Measurements from ENCODE around the gene SLC35E3.
A peak's percentile ranks its signal among the peaks of the same experiment; 100 is the strongest.

SLC35E3 gene

DNA sequence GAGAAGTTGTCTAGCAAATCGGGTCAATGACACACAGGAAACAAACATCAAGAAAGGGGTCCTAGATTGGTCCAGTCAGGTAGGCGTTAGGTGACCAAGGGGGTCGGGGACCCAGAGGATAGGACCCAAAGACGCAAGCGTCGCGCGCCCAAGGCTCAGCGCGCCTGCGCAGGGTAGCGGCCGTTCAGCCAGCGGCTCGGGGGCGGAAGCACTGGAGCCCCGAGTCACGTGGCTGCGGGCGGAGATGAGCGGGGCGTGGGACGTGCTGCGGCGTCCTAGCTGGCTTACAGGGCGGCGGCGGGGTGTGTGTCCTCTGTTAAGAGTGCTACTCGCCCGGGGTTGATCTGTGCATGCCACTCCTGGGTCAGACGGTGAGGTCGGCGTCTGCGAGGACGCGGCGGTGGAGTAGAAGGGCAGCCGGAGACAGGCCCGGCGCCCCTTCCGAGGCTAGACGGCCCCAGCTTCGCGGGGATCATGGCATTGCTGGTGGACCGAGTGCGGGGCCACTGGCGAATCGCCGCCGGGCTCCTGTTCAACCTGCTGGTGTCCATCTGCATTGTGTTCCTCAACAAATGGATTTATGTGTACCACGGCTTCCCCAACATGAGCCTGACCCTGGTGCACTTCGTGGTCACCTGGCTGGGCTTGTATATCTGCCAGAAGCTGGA lies at the start of gene SLC35E3:
Gene SLC35E3, plus strand, starts transcription at position 273 of the 668 bp plus-strand sequence. Its CDS starts 202 bp downstream, at position 475.
- TF ChIP-seq, protein P1, sequence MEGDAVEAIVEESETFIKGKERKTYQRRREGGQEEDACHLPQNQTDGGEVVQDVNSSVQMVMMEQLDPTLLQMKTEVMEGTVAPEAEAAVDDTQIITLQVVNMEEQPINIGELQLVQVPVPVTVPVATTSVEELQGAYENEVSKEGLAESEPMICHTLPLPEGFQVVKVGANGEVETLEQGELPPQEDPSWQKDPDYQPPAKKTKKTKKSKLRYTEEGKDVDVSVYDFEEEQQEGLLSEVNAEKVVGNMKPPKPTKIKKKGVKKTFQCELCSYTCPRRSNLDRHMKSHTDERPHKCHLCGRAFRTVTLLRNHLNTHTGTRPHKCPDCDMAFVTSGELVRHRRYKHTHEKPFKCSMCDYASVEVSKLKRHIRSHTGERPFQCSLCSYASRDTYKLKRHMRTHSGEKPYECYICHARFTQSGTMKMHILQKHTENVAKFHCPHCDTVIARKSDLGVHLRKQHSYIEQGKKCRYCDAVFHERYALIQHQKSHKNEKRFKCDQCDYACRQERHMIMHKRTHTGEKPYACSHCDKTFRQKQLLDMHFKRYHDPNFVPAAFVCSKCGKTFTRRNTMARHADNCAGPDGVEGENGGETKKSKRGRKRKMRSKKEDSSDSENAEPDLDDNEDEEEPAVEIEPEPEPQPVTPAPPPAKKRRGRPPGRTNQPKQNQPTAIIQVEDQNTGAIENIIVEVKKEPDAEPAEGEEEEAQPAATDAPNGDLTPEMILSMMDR (IDR thresholded peaks at IDR 0.05; ENCODE audit: low read depth, low read length) = no peak
- DNase-seq (ENCODE audit: extremely low read depth, low read depth) = peak; percentile 51

DNA sequence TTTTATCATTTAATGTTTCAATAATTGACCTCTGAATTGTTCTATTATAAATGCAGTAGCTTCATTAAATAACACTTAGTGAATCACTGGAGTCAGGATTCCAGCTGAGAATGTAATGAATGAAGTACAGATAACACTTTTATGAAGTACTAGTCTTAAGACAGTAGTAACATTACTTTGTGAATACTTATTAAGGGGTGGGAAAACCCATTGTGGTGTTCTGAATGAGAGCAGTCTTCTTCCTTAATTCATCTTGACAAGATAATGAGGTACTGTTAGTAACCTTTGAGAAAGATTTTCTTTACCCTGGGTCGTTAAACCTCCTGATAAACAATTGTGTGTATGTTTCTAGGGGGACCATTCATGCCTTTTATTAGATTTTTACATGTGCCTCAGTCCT lies 46.5 kb upstream of the SLC35E3 start:
- DNase-seq (ENCODE audit: extremely low read depth, low read depth) = no peak
- TF ChIP-seq, protein P1 (IDR thresholded peaks at IDR 0.05; ENCODE audit: low read depth, low read length) = no peak

DNA sequence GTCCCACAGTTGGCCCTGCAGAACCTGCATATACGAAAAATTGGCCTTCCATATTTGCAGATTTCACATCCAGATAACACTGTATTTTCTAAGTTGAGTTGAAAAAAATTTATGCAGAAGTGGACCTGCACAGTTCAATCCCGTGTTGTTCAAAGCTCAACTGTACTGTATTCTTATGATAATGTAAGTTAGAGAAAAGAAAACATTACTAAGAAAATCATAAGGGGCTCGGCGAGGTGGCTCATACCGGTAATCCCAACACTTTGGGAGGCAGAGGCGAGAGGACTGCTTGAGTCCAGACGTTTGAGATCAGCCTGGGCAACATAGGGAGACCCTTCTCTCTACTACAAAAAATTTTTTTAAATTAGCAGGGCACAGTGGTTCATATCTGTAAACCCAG lies 18.2 kb upstream of the SLC35E3 start:
- no peak for DNase-seq (ENCODE audit: extremely low read depth, low read depth)
- TF ChIP-seq, protein P1 (IDR thresholded peaks at IDR 0.05; ENCODE audit: low read depth, low read length) = no peak

DNA sequence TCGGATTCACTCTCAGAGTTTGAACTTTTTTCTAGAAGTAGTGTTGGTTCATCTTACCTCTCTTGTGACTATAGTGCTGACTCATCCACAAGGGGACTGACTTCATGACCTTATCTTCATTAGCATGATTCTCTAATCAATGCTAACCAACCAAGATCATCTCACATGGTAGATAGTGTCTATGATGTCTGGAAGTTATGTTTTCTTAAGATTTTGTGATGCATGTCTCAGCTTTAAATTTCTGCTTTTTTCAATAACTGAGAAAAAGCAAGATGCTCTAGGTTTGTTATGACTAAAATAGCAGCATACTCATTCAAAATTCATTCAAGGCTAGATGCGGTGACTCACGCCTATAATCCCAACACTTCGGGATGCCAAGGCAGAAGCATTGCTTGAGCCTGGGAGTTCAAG lies 12.3 kb upstream of the SLC35E3 start:
- TF ChIP-seq, protein P1 (IDR thresholded peaks at IDR 0.05; ENCODE audit: low read depth, low read length) = no peak
- DNase-seq (ENCODE audit: extremely low read depth, low read depth) = peak; percentile 10

DNA sequence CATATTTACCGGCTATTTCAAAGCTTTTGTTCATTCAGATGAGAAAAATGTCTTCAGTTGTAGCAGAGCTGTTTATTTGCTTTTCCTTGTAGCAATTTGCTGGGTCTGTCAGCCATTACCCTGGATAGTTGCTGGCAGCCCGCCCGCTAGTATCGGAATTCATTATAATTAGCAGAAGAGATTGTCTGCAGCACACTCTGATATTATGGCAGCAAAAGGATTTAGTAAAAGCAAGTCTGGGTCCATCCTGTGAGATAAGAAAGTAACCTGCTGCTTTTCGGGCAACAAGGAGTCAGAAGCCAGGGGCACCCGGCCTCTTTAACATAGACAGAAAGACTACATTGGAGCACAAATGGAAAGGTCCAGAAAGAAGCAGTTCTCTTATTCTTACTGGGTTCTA lies 6.1 kb upstream of the SLC35E3 start:
- TF ChIP-seq, protein P1 (IDR thresholded peaks at IDR 0.05; ENCODE audit: low read depth, low read length) = no peak
- DNase-seq (ENCODE audit: extremely low read depth, low read depth) = no peak

DNA sequence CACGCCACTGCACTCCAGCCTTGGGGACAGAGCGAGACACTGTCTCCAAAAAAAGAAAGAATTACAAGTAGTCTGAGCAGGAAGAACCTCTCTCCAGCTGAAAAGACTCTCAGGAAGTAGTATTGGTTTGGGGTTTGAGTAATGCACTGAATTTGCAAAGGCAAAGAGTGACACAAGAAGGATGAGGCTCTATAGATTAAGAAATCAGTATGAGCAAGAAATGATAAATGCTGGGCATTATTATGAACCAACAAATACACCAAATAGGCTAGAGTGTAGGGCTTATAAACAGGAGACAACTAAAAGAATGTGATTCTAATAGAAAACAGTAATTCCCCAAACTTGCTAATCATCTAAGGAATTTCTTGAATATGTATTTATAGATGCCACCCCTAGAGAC lies 2.6 kb upstream of the SLC35E3 start:
- DNase-seq (ENCODE audit: extremely low read depth, low read depth) = no peak
- TF ChIP-seq, protein P1 (IDR thresholded peaks at IDR 0.05; ENCODE audit: low read depth, low read length) = no peak

DNA sequence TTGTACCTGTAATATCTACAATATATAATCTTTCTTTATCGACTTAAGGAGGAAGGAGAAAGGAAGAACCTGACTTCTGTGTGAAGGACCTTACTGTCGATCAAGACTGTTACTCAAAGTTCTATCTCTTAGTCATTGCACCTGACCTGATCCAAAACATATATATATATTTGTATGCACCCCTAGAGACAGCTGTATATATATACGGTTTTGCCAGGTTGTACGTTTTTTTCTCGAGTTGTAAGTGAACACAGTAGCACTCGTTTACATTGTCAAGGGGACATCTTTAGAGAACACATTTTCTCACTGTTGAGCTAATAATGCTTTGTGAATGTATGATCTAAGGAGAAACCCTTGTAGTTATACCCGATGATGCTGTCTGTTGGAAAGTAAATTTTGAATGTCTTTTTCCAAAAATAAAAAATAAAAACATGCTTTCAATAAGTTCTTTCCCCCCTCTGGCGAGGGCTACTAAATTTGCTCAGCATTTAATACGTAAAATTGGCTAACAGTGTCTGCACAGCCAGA lies 536 bp upstream of the SLC35E3 start:
- DNase-seq (ENCODE audit: extremely low read depth, low read depth) = no peak
- TF ChIP-seq, protein P1 (IDR thresholded peaks at IDR 0.05; ENCODE audit: low read depth, low read length) = no peak
